CD4-positive, alpha-beta T cell (primary cell): ENCODE data around the gene TMC4. TPM values are rescaled to one million over a fixed set of nuclear protein-coding genes. Genes with fewer than 3 reads are reported as not detected.

Experiments used
- ATAC-seq: fragments of 200-7000 bp; cut with Tn5 transposase; one replicate; pipeline ENCODE4 v1.10.0; 2022; ENCODE audit warnings: mild to moderate bottlenecking; ENCODE audit not compliant: poor library complexity
- CTCF ChIA-PET: fragments of 350-600 bp; sonication (Branson Sonifier 250); formaldehyde crosslinking; loops from one replicate; lab custom pipeline; 2021; ENCODE audit warnings: antibody characterized with exemption, inconsistent platforms; lab: Charles Lee
- POLR2A ChIA-PET: fragments of 350-600 bp; sonication (Branson Sonifier 250); formaldehyde crosslinking; loops from one replicate; lab custom pipeline; 2021; ENCODE audit warnings: antibody characterized with exemption, inconsistent platforms; lab: Charles Lee
- DNase-seq, 14 experiments: peaks; one replicate each; pipeline ENCODE4 v3.0.0-alpha.2; 2013 to 2020; ENCODE audit warnings: mixed read lengths in 2 of 14
- H3K27ac ChIP-seq, 2 donors: one replicate each; pipeline versions ENCODE4 v1.5.1 to v1.7.0; 2013; ENCODE audit warnings: low read length in 2 of 2, low read depth in 1 of 2, mild to moderate bottlenecking in 1 of 2
- H3K27me3 ChIP-seq, 2 experiments: 1 replicate in 1 of 2; 2 replicates in 1 of 2; pipeline versions ENCODE4 v1.6.1 to v1.7.0; 2013; ENCODE audit warnings: low read length in 2 of 2, control low read depth in 1 of 2, mild to moderate bottlenecking in 1 of 2, moderate library complexity in 1 of 2; ENCODE audit not compliant: insufficient read depth in 2 of 2, control insufficient read depth in 1 of 2
- H3K36me3 ChIP-seq: one replicate; pipeline ENCODE4 v1.6.1; 2013; ENCODE audit warnings: low read length, control low read depth; ENCODE audit not compliant: insufficient read depth
- H3K4me1 ChIP-seq: one replicate; pipeline ENCODE4 v1.6.1; 2013; ENCODE audit warnings: low read length, control low read depth; ENCODE audit not compliant: insufficient read depth
- H3K4me3 ChIP-seq: one replicate; pipeline ENCODE4 v1.5.1; 2013; ENCODE audit warnings: mild to moderate bottlenecking, low read length, moderate library complexity
- H3K9me3 ChIP-seq, 2 experiments: 1 replicate in 1 of 2; 2 replicates in 1 of 2; pipeline versions ENCODE4 v1.6.1 to v1.7.0; 2013; ENCODE audit warnings: low read length in 2 of 2, mild to moderate bottlenecking in 2 of 2, control low read depth in 1 of 2, moderate library complexity in 1 of 2; ENCODE audit not compliant: control insufficient read depth in 1 of 2, insufficient read depth in 1 of 2
- H3K27ac Mint-ChIP-seq: one replicate; pipeline ENCODE4 v1.8.0; 2020; ENCODE audit warnings: mixed read lengths
- H3K27me3 Mint-ChIP-seq: one replicate; pipeline ENCODE4 v1.8.0; 2021; ENCODE audit warnings: mixed read lengths
- H3K36me3 Mint-ChIP-seq: one replicate; pipeline ENCODE4 v1.8.0; 2021; ENCODE audit warnings: low read depth, mixed read lengths
- H3K4me1 Mint-ChIP-seq: one replicate; pipeline ENCODE4 v1.8.0; 2021; ENCODE audit warnings: low read depth, mixed read lengths
- H3K4me3 Mint-ChIP-seq: one replicate; pipeline ENCODE4 v1.8.0; 2020; ENCODE audit warnings: mild to moderate bottlenecking, mixed read lengths
- H3K9me3 Mint-ChIP-seq: one replicate; pipeline ENCODE4 v1.8.0; 2020; ENCODE audit warnings: mixed read lengths
- CTCF ChIP-seq: fragments of 200-600 bp; IDR thresholded peaks from one replicate; pipeline ENCODE4 v1.8.0; 2022; ENCODE audit warnings: antibody characterized with exemption, mild to moderate bottlenecking
- intact Hi-C, 2 experiments: fragments of 100-400 bp; cut with DNase I in 1 of 2; cut with micrococcal nuclease in 1 of 2; formaldehyde crosslinking; loops; one replicate each; pipeline versions ENCODE4 v1.15.1 to v1.9.0; 2023 to 2025; cut with DNase I, micrococcal nuclease
- total RNA-seq, 174 experiments: library from RNA in 2 of 174; stranded (reverse) in 2 of 174; gene quantifications; one replicate each; pipeline ENCODE4 v1.2.3 and lab custom pipeline; 2021 to 2026

TMC4 gene
- total RNA-seq, 2 experiments from 2014 or later = 0.84 to 1.5 TPM

- Mint-ChIP-seq H3K27ac (peak overlapping the region; percentile 33), H3K27me3 (no peaks in the 10 kb centered on the region), H3K4me1 (peaks cover 53% of the 10 kb centered on the region), H3K36me3 (peaks cover 84% of the 10 kb centered on the region), H3K4me3 (no peak overlapping the region), H3K9me3 (no peaks in the 10 kb centered on the region)
- Histone ChIP-seq H3K4me3 (no peak overlapping the region), H3K27ac (peak overlapping the region in 1 of 2 donors; percentile 42), H3K36me3 (peaks cover 74% of the 10 kb centered on the region), H3K4me1 (peaks cover 65% of the 10 kb centered on the region), H3K27me3 (no peaks in the 10 kb centered on the region), H3K9me3 (no peaks in the 10 kb centered on the region)
- DNase-seq = no peak
- intact Hi-C loops = no loop called here
- POLR2A ChIA-PET = interaction anchor here (2.0 to 7.7 kb wide), 3 partner anchors 18 to 40 kb away, joined by 6 to 144 read pairs (median 104); partner anchors contain the start of genes CNOT3, MBOAT7, PRPF31 and TFPT
- ATAC-seq = no peak
- TF ChIP-seq CTCF = no peak
- CTCF ChIA-PET = no interaction called here
These were observed 17.3 kb downstream of the TMC4 start for GRCh38 chr19:54155694-54156093.

DNA sequence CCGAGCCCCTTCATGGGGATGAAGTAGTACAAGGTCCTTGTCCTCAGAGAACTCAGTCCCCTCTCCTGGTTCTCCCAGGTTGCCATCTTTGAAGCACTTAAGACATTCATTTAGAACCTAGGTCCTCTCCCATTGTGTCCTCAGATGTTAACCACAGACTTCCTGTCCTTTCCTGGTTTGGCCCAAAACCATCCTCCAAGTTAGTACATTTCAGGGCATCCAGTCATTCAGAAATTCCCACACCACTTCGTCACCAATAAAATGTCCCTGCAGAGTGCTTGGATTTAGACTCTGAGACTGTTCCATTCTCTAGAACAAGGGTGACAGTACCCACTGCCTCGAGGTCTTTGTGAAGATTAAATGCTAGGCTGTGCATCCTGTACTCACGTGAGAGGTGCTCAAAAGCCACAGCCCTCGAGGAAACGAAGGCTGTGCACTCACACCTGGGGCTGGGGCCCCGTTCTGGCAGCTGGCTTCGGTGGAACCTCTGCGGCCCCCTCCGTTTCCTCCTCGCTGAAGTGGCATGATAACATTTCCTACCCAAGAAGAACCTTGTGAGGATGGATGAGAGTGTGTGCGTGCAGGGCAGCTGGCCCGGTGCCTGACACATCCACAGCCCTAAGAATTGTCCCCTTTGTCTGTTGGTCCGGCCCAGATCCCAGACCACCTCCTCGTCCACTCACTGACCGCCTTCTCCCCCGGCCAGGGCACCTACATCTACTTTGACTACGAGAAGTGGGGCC lies 18.2 kb downstream of the TMC4 start:
- no peak for TF ChIP-seq CTCF

DNA sequence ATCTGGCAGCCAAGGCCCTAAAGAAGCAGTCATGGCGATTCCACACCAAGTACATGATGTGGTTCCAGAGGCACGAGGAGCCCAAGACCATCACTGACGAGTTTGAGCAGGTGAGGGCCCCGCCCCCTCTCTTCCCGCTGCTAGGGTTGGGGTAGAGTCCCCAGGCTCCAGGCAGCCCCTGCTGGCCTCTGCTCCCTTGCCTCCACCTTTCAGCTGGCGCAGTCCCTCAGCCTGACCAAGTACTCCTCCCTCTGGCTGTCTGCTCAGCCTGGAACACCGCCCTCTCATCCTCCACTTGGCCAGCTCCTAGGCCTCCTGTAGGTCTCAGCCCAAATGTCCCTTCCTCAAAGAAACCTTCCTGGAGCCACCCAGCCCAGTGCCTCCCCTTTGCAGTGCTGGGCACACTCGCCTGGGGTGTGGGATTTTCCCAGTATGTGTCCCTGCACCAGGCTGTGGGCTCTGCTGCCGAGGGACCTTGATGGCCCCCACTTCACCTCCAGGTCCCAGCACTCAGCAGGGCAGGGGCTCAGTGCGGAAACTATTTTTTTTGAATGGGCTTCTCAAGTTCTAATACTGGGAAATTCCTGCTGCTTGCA lies 19.1 kb downstream of the TMC4 start:
- ATAC-seq (no peak), DNase-seq (no peak)
- Histone ChIP-seq H3K4me3 (no peak overlapping the region), H3K9me3 (no peaks in the 10 kb centered on the region), H3K4me1 (peaks cover 53% of the 10 kb centered on the region), H3K27me3 (no peaks in the 10 kb centered on the region), H3K36me3 (peaks cover 91% of the 10 kb centered on the region), H3K27ac (peak overlapping the region in 1 of 2 donors; percentile 17)
- Mint-ChIP-seq H3K4me1 (peaks cover 37% of the 10 kb centered on the region), H3K27me3 (no peaks in the 10 kb centered on the region), H3K27ac (peak overlapping the region; percentile 83), H3K4me3 (no peak overlapping the region), H3K9me3 (no peaks in the 10 kb centered on the region), H3K36me3 (peaks cover 91% of the 10 kb centered on the region)
- intact Hi-C loops = no loop called here
- TF ChIP-seq CTCF = no peak
- ChIA-PET CTCF (no interaction called here), POLR2A (interaction anchor here (0.7 to 7.7 kb wide), 4 partner anchors 16 to 38 kb away, joined by 3 to 144 read pairs (median 4); partner anchors contain the start of genes CNOT3, MBOAT7, PRPF31 and TFPT)

More for the DNA sequence above, 18.2 kb downstream of the TMC4 start:
- ChIA-PET CTCF (no interaction called here), POLR2A (interaction anchor here (2.0 to 7.7 kb wide), 2 partner anchors 17 to 39 kb away, joined by 6 to 144 read pairs; partner anchors contain the start of genes CNOT3, PRPF31 and TFPT)
- peak overlapping the region in 1 of 2 donors; percentile 42 for H3K27ac ChIP-seq
- no peaks in the 10 kb centered on the region for H3K9me3 ChIP-seq
- peaks cover 83% of the 10 kb centered on the region for H3K36me3 ChIP-seq
- ATAC-seq (peak; percentile 18), DNase-seq (peak in 10 of 14 experiments; percentile 25 to 72 (median 53))
- H3K27me3 ChIP-seq = no peaks in the 10 kb centered on the region
- H3K27ac Mint-ChIP-seq = peak overlapping the region; percentile 83
- peaks cover 57% of the 10 kb centered on the region for H3K4me1 ChIP-seq
- no peaks in the 10 kb centered on the region for H3K9me3 Mint-ChIP-seq
- intact Hi-C loops = no loop called here
- no peaks in the 10 kb centered on the region for H3K27me3 Mint-ChIP-seq
- peaks cover 91% of the 10 kb centered on the region for H3K36me3 Mint-ChIP-seq
- no peak overlapping the region for H3K4me3 ChIP-seq
- H3K4me3 Mint-ChIP-seq = peak overlapping the region; percentile 84
- H3K4me1 Mint-ChIP-seq = peaks cover 45% of the 10 kb centered on the region
